HG03025 (cell line): Measurements from ENCODE around the gene BLM.

ENCODE experiments used
- ATAC-seq: cut with Tn5 transposase; IDR thresholded peaks from one replicate; pipeline ENCODE4 v1.9.1; 2021; ENCODE audit warnings: mild to moderate bottlenecking, moderate library complexity; ENCODE audit not compliant: unreplicated experiment, low FRiP score

Gene BLM

DNA sequence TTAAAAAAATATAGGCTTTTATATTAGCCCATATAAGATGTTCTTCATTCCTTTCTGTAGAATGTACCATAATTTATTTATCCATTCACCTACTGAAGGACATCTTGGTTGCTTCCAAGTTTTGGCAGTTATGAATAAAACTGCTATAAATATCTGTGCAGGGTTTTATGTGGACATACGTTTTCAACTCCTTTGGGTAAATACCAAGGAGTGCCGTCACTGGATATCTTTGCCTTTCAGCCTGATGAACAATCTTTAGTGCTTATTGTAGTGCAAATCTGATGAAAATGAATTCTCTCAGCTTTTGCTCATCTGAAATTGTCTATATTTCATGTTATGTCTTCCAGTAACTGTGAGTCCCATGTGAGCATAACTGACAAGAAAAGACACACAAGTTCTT is 26.6 kb upstream of the BLM start:
- ATAC-seq = no peak

DNA sequence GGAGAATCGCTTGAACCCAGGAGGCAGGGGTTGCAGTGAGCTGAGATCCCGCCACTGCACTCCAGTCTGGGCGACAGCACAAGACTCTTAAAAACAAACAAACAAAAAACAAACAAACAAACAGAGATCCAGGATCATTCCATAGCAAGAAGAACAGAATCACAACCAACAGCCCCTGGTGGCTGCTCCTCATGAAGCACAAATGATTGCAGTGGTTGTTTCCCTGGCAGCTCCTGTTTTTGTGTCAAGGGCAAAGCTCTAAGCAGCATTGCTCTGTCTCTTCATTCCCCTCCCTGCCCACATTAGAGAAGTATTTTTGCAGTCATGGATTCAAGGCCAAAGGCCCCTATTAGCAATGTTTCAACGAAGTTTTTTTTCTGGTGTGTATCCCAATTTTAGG is 25.8 kb upstream of the BLM start:
- no peak for ATAC-seq

DNA sequence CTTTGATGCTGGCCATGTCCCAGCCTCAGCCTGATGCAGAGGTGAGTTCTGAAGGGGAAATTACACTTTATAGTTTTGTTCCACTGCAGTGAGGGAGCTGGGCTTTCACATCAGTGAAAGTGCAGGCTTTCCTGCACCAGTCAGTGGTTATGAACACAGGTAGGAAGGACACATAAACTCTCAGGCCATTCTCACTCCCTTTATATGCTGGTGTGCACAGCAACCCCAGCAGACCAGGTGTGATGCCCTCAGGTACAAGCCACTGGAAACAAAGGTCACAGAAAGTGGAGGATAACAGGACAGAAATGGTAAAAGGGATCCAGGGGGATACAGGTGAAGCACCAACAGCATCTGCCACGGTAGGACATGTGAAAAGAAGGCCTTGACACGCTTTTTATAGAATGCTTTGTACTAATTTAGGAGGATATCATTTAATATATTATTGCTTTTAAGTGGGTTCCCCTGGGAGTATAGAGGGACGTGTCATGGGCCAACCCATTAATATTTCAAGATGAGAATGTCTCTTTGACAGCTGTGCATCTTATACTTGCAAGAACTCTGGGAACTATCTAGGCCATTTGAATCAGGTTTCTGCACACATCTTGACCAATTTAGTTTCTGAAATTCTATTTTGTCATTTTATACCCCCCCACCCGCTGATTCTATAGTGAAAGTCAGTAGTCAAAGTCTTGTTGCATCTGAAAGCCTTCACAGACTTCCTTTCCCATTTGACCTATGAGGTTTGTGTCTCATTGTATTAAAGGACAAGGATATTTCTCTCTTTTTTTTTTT is 25.0 kb upstream of the BLM start:
- ATAC-seq = no peak

DNA sequence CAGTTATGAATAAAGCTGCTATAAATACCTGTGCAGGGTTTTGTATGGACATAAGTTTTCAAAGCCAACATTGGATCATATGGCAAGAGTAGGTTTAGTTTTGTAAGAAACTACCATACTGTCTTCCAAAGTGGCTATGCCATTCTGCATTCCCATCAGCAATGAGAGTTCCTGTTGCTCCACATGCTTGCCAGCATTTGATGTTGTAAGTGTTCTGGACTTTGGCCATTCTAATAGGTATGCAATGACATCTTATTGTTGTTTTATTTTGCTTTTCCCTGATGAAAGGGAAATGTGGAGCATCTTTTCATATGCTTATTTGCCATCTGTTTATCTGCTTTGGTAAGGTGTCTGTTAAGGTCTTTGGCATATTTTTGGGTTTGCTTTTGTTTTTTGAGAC is 22.2 kb upstream of the BLM start:
- no peak for ATAC-seq

DNA sequence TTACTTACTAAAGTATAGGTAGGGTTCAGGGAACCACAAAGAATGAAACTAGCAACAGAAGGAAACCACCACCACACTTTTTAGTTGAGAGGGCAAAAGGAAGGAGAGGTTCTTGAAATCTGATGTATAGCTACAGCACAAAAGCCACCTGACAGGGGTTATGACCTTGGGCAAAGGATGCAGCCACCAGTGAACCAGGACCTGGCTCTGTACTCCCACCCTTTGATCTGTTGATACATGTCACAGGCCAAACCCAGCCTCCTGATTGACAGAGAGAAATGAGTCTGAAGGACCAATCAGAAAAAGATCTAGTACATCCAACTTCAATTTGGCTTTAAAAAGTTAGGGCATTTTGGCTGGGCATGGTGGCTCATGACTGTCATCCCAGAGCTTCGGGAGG is 20.0 kb upstream of the BLM start:
- no peak for ATAC-seq

DNA sequence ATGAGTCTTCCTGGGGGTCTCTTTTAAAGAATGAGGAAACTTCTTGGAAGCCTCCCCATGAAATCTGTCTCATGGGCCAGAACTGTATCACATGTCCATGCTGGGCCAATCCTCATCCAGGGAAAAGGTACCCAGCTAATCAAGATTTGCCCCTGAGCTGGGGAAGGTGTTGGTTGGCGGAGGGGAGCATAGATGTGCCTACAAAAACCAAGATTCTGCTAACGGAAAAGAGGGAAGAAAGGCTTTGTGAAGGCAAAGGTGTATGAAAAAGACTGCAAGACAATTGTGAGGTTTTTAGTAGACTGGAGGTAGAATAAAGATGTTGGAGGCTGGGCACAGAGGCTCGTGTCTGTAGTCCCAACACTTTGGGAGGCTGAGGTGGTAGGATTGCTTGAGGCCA is 18.5 kb upstream of the BLM start:
- no peak for ATAC-seq

DNA sequence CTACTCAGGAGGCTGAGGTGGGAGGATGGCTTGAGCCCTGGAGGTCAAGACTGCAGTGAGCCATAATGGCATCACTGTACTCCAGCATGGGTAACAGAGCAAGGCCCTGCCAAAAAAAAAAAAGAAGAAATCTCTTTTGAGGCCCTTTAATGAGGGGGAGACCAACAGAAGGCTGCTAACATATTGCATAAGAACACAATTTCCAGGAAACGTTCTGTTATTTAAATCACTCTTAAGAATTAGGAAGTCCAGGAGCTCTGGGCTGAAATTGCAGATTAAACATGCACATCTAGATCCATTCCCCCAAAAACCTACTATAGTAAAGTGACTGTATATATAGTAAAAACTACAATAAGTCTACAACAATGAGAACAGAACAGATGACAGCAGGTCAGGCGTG is 16.1 kb upstream of the BLM start:
- no peak for ATAC-seq

DNA sequence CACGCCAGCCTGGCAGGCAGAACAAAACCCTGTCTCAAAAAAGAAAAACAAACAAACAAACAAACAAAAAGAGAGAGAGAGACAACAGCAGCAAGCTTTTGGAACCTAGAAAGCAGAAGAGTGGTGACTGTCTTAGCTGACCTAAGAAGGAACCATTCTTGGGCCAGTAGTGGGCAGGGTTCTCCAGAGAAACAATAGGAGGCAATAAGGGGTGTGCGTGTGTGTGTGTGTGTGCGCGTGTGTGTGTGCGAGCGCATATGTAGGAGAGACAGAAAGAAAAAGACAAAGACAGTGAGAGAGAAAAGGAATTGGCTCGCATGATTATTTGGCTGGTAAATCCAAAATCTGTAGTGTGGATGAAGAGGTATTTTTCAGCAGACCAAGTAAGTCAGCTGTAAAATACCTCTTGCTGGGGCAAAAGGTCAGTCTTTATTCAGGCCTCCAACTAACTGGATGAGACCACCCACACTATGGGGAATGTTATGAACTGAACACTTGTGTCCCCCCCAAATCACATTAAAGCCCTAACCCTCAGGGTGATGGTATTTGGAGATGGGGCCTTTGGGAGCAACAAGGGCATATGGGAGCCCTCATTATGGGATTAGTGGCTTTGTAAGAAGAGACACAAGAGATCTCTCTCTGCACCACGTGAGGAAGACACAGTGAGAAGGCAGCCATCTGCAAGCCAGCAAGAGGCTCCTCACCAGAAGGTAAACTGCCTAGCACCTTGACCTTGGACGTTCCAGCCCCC is 15.1 kb upstream of the BLM start:
- ATAC-seq = no peak

DNA sequence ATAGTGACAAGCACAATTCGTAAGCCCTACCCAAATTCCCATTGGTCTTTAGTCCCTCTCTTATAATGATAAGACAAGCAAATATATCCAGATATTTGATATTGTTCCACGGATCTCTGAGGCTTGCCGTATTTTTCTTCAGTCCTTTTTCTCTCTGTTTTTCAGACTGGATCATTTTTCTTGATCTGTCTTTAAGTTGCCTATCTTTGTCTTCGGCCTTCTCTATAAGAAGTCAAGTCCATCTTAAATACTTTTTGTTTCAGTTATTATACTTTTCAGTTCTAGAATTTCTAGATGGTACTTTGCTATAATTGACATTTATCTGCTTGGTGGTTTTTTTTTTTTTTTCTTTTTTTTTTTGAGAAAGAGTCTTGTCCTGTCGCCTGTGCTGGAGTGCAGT is 13.7 kb upstream of the BLM start:
- no peak for ATAC-seq

DNA sequence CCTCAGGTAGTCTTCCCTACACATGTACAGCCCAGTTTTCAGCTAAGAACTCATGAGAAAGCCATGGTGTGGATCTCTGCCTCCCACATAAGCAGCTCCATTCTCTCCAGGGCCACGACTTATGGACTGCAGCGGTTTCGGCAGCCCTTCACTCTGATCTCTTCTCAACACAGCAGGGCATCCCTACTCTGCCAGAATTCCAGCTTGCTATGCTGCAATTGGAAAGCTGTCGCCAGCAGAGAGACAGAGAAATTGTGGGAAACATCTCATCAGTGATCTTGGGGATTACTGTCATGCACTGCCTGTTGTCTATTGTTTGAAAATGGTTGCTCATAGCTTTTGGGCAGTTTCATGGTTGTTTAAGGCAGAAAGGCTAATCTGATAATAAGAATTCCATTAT is 11.9 kb upstream of the BLM start:
- ATAC-seq = no peak

DNA sequence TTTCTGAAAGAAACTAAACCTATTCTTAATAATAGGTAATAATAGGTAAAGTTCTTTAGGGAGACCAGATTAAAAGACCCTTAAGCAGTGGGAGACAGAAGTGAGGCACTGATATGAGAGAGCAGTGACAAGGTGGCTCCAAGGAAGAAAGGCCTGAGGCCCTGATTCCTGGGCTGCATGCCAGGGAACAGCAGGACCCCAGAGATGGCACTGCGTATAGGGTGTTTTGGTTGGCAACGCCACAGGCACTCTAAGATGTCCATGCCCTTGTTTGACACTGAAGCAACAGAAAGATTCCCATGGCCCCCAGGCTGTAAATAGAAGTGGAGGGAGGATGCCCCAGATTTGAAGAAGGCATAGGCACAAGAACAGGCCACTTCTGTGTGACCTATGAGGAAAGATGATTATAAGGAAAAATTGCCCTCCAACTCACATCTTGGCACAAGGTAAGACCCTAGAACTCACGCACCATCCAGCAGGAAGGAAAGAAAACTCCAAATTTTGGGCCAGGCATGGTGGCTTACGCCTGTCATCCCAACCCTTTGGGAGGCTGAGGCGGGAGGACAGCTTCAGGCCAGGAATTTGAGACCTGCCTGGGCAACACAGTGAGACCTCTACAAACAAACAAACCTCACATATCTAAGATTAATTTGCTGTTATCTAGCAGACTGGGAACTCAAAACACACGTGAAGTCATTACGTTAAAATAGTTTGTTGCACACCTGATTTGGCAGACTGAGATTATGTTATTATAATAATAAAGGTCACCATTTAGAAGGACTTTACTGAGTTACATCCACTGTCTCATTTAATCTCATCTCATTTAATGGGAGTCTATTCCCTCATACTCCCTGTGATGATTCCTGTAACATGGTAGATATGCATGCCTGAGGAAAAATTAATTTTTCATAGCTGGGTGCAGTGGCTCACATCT is 10.5 kb upstream of the BLM start:
- ATAC-seq = no peak

DNA sequence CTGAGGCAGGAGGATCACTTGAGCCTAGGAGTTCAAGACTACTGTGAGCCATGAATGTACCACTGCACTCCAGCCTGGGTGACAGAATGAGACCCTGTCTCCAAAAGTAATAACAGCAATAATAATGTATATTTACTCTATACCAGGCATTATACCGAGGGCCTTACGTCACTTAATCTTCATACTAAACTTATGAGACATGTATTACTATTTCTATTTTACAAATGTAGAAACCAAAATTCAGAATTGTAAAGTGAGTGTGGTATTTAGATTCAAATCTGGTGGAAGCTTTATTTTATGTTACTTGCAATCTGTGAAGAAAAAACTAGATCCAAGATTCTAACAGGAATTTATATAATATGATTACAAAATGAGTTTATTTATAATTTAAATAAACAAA is 9.7 kb upstream of the BLM start:
- ATAC-seq = no peak

DNA sequence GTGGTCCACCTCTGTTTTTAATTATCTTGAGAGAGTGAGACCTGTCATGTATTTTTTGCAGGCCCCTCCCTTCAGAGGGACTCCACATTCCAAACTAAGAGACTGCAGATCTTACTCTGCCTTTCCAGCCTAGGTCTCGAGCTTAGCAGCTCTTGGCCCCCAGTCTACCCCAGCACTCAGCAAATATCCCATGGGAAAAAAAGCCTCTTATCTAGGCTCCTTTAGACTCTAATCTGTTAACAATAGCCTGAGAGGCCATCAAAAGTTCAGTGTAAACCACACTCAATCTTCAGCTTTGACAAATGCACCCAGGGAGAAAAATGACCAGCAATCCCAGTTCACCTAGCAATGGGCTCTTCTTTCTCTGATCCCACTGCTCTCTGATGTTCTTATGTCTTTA is 8.6 kb upstream of the BLM start:
- ATAC-seq = no peak

DNA sequence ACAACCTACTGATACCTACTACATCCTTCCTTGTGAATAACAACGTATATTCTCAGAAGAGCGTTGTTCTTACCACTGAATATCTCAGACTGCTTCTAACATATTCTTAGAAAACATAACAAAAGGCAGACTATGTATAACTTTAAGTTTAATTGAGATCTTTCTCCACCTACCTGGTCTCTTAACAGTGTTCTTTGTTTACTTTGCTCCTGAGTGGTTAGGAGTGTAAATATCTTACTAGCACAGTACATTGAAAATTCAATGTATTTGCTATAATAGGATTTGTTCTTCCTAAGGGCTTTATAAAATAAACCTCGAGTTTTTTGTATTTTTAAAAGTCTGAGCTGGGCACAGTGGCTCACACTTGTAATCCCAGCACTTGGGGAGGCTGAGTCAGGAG is 7.9 kb upstream of the BLM start:
- ATAC-seq = no peak

DNA sequence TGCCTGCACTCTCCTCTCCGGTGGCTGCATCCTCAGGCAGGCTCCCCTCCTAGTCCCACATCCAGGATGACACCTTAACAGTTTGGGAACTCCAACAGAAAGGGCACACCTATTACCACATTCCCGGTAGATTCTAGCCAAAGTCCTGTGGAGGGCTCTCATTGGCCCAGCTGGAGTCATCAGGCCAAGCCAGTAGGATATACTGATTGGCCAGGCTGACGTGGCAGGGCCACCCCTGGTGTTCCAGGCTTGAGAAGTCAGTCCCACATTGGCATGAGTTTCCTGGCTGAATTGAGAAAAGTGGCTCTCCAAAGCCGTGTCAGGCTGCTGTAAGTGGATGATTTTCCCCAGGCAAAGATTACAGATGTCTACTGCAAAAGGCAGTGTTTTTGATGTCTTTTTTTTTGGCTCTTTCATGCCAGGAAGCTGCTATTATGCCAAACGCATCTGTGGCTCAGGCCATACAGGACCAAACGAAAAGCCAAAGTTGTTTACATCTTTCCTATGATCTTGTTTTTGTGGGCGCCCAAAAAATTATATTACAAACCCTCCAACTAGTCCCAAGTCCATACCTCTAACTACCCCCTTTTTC is 6.6 kb upstream of the BLM start:
- ATAC-seq = no peak

DNA sequence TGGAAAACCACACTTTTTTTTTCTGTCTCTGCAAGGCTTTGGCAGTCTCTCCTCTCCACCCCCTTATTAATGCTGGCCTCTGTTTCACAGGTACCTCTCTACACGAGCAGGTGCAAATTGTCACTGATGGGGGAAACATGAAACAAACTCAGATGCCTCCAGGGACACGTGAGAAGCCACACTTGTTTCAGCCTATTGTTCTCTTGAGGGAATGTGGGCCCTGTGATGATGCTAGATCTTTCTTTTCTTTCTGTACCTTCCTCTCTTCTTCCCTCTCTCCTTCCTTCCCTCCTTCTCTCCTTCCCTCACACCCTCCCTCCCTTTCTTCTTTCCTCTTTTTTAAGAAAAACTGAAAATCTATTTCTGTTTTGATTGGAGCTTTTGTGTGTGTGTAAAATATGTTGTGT is 5.7 kb upstream of the BLM start:
- no peak for ATAC-seq

DNA sequence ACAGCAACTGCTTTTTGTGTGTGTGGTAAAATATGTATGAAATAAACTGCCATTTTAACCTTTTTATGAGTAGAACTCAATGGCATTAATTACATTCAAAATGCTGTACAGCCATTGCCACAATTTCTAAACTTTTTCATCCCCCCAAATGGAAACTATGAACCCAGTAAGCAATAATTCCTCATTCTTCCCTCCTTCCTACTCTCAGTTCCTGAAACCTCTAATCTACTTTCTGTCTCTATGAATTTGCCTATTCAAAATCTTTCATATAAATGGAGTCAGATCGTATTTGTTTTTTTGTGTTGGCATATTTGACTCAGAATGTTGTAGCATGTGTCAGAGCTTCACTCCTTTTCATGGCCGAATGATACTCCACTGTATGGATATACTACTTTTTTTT is 5.3 kb upstream of the BLM start:
- no peak for ATAC-seq

DNA sequence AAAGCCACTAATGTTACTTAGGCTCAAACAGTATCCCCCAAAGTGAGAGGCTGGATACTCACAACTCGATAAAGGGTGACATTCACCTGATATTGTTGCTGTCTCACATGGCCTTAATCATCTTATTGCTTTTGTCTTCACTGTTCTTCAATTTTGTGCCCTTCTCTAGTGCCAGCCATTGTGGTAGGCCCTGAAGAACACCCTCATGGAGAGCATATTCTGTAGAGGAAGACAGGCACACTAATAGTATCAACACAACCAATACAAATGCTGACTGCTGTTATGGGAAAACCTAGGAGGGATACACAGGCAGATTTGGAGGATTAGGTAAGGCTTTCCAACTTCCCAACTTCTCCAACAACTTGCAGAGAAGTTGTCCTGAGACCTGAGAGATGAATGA is 4.1 kb upstream of the BLM start:
- ATAC-seq = no peak

DNA sequence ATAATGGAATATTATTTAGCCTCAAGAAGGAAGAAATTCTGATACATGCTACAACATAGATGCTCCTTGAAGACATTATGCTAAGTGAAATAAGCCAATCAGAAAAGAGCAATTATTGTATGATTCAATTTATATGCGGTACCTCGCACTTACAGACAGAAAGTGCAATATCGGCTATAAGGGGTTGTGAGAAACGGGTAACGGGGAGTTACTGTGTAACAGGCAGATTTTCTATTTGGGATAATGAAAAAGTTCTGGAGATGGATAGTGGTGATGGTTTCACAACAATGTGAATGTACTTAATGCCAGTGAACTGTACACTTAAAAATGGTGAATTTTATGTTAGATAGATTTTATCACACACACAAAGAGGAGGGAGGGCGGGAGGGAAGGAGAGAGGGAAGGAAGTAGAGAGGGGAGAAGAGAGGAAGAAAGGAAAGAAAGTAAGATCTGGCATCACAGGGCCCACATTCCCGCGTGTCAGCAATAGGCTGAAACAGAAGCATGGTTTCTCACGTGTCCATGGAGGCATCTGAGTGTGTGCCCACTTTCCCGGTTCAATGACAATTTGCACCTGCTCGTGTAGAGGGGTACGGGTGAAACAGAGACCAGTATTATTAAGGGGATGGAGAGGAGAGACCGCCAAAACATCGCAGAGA is 700 bp upstream of the BLM start:
- ATAC-seq = no peak

DNA sequence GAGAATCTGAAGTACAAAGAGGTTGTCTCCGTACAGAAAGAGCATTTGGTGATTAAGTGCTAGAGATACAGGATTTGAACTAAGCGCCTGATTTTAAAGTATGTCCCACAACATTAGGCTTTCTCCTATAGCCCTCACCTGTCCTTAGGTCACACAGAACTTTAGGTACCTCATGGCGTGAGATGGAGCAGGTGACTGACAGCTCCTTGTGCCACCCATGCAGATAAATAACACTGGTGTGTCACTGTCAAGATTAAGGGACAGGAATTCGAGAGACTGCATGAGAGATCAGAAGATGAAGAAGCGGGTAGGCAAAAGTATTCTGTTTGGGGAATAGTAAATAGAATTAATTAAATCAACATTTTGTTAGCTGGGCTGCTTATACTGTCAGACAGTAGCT is 1.1 kb downstream of the BLM start:
- ATAC-seq = no peak
